Cardiac muscle cell (in vitro differentiated cells and primary cell): ENCODE data around the gene TAF11. TPM values are rescaled to one million over a fixed set of nuclear protein-coding genes. Genes with fewer than 3 reads are reported as not detected.
A peak's percentile ranks its signal among the peaks of the same experiment; 100 is the strongest.
"Not testable (repeated sequence)": the region's sequence is repeated elsewhere in the genome, so short reads cannot be mapped to it uniquely, and the experiment has no call there.

Experiments used
- DNase-seq, 2 donors: peaks; one replicate each; pipeline versions ENCODE4 v3.0.0 to v3.0.0-alpha.2; 2010 to 2017; ENCODE audit warnings: low read depth in 1 of 2, low spot score in 1 of 2
- H3K27ac ChIP-seq: fragments of 200-600 bp; sonication (generic); 2 replicates; pipeline ENCODE4 v1.5.1; 2016
- H3K27me3 ChIP-seq: fragments of 200-600 bp; sonication (generic); 2 replicates; pipeline ENCODE4 v1.6.0; 2016; ENCODE audit warnings: control low read depth
- H3K36me3 ChIP-seq: fragments of 200-600 bp; sonication (generic); 2 replicates; pipeline ENCODE4 v1.5.1; 2016; ENCODE audit warnings: control low read depth
- H3K4me1 ChIP-seq: fragments of 200-600 bp; sonication (generic); 2 replicates; pipeline ENCODE4 v1.8.1; 2017; ENCODE audit warnings: low read depth, mild to moderate bottlenecking, mixed run types
- H3K4me3 ChIP-seq: fragments of 200-600 bp; sonication (generic); 2 replicates; pipeline ENCODE4 v1.5.1; 2016; ENCODE audit warnings: mild to moderate bottlenecking
- H3K9me3 ChIP-seq: fragments of 200-600 bp; sonication (generic); 2 replicates; pipeline ENCODE4 v1.5.1; 2017; ENCODE audit warnings: low read depth, mild to moderate bottlenecking, control low read depth
- CTCF ChIP-seq: IDR thresholded peaks from 2 replicates; pipeline ENCODE4 v1.5.1; 2012; ENCODE audit warnings: low read depth, mild to moderate bottlenecking, low read length
- polyA plus RNA-seq: library from polyadenylated mRNA; unstranded; fragments of >200 nt; fragmentation: Nextera tagmentation; extraction: Ambion mirVana; gene quantifications from 2 replicates; pipeline ENCODE4 v1.2.1, GENCODE V29; 2016
- total RNA-seq: library from RNA; depleted of rRNA; stranded (reverse); fragments of >200 nt; gene quantifications from 2 replicates; pipeline ENCODE4 v1.2.3, GENCODE V29; 2016

TAF11 gene
- total and polyA plus RNA-seq, 2 experiments from 2014 or later, result 25.8 to 39.9 TPM

- Histone ChIP-seq H3K4me3 (no peak overlapping the region), H3K27ac (peak overlapping the region; percentile 60), H3K27me3 (no peaks in the 10 kb centered on the region), H3K36me3 (peaks cover 51% of the 10 kb centered on the region), H3K9me3 (no peaks in the 10 kb centered on the region), H3K4me1 (peaks cover 19% of the 10 kb centered on the region)
- TF ChIP-seq CTCF, result no peak
- DNase-seq, result no peak
Measured at GRCh38 chr6:34859951-34860350, 27.9 kb downstream of the TAF11 start.

- H3K36me3 ChIP-seq, result peaks cover 54% of the 10 kb centered on the region
- peaks cover 6% of the 10 kb centered on the region for H3K4me1 ChIP-seq
- no peak overlapping the region for H3K27ac ChIP-seq
- DNase-seq, result no peak
- H3K4me3 ChIP-seq, result no peak overlapping the region
- no peaks in the 10 kb centered on the region for H3K9me3 ChIP-seq
- TF ChIP-seq CTCF, result no peak
- H3K27me3 ChIP-seq, result no peaks in the 10 kb centered on the region
Measured at GRCh38 chr6:34858681-34859080, 29.2 kb downstream of the TAF11 start.

- Histone ChIP-seq H3K4me1 (no peaks in the 10 kb centered on the region), H3K27ac (no peak overlapping the region), H3K36me3 (peaks cover 44% of the 10 kb centered on the region), H3K27me3 (no peaks in the 10 kb centered on the region), H3K4me3 (no peak overlapping the region), H3K9me3 (no peaks in the 10 kb centered on the region)
- TF ChIP-seq CTCF, result no peak
- DNase-seq, result no peak
Measured at GRCh38 chr6:34855463-34855862, 32.4 kb downstream of the TAF11 start.

- TF ChIP-seq CTCF, result no peak
Measured at GRCh38 chr6:34852406-34853085, 35.3 kb downstream of the TAF11 start.

GRCh38 chr6:34851361-34851760 lies 36.5 kb downstream of the TAF11 start:
- no peak for DNase-seq
- H3K27me3 ChIP-seq, result no peaks in the 10 kb centered on the region
- no peak overlapping the region for H3K27ac ChIP-seq
- TF ChIP-seq CTCF, result no peak
- H3K9me3 ChIP-seq, result no peaks in the 10 kb centered on the region
- H3K36me3 ChIP-seq, result peaks cover 12% of the 10 kb centered on the region
- no peak overlapping the region for H3K4me3 ChIP-seq
- no peaks in the 10 kb centered on the region for H3K4me1 ChIP-seq

More at GRCh38 chr6:34852406-34853085, 35.3 kb downstream of the TAF11 start:
- Histone ChIP-seq H3K27me3 (no peaks in the 10 kb centered on the region), H3K4me3 (no peak overlapping the region), H3K4me1 (no peaks in the 10 kb centered on the region), H3K9me3 (no peaks in the 10 kb centered on the region), H3K27ac (no peak overlapping the region), H3K36me3 (peaks cover 24% of the 10 kb centered on the region)
- DNase-seq, result no peak

- H3K9me3 ChIP-seq, DNase-seq, H3K4me1 ChIP-seq, H3K36me3 ChIP-seq, H3K27me3 ChIP-seq, H3K27ac ChIP-seq, H3K4me3 ChIP-seq: not testable (repeated sequence)
Measured at GRCh38 chr6:34849066-34849465, 38.8 kb downstream of the TAF11 start.
